ENCODE data around the gene CHAF1A. TPM values are rescaled to one million over a fixed set of nuclear protein-coding genes. Genes with fewer than 3 reads are reported as not detected.

Gene CHAF1A
- total and polyA plus RNA-seq, 3 donors from 2014 or later: 24.1 to 37.7 (median 28.6) TPM

- Histone ChIP-seq H3K27ac (no peak overlapping the region), H3K36me3 (ENCODE audit: low read depth, missing control alignments) (no peaks in the 10 kb centered on the region), H3K4me1 (no peaks in the 10 kb centered on the region), H3K9me3 (no peaks in the 10 kb centered on the region), H3K27me3 (no peaks in the 10 kb centered on the region), H3K4me3 (no peak overlapping the region)
- DNase-seq: no peak
- intact Hi-C loops (cut with DNase I; ENCODE audit: low total_unique reads): no loop called here
- 95 to 98% methylated on average over 8 to 10 of the region's 10 CpGs for WGBS, 2 donors
- TF ChIP-seq POLR2A (IDR thresholded peaks at IDR 0.05): no peak
- TF ChIP-seq, protein P1, sequence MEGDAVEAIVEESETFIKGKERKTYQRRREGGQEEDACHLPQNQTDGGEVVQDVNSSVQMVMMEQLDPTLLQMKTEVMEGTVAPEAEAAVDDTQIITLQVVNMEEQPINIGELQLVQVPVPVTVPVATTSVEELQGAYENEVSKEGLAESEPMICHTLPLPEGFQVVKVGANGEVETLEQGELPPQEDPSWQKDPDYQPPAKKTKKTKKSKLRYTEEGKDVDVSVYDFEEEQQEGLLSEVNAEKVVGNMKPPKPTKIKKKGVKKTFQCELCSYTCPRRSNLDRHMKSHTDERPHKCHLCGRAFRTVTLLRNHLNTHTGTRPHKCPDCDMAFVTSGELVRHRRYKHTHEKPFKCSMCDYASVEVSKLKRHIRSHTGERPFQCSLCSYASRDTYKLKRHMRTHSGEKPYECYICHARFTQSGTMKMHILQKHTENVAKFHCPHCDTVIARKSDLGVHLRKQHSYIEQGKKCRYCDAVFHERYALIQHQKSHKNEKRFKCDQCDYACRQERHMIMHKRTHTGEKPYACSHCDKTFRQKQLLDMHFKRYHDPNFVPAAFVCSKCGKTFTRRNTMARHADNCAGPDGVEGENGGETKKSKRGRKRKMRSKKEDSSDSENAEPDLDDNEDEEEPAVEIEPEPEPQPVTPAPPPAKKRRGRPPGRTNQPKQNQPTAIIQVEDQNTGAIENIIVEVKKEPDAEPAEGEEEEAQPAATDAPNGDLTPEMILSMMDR (IDR thresholded peaks at IDR 0.05): no peak
Measured at GRCh38 chr19:4437103-4437502, 34.7 kb downstream of the CHAF1A start.

- DNase-seq: no peak
- TF ChIP-seq POLR2A (IDR thresholded peaks at IDR 0.05): no peak
- TF ChIP-seq, protein P1 (IDR thresholded peaks at IDR 0.05): no peak
- Histone ChIP-seq H3K36me3 (ENCODE audit: low read depth, missing control alignments) (no peaks in the 10 kb centered on the region), H3K4me1 (no peaks in the 10 kb centered on the region), H3K27ac (no peak overlapping the region), H3K27me3 (no peaks in the 10 kb centered on the region), H3K4me3 (no peak overlapping the region), H3K9me3 (no peaks in the 10 kb centered on the region)
- intact Hi-C loops (cut with DNase I; ENCODE audit: low total_unique reads): no loop called here
- 85 to 94% methylated on average over 12 of the region's 12 CpGs for WGBS, 2 donors
Measured at GRCh38 chr19:4439243-4439642, 36.8 kb downstream of the CHAF1A start.

DNA sequence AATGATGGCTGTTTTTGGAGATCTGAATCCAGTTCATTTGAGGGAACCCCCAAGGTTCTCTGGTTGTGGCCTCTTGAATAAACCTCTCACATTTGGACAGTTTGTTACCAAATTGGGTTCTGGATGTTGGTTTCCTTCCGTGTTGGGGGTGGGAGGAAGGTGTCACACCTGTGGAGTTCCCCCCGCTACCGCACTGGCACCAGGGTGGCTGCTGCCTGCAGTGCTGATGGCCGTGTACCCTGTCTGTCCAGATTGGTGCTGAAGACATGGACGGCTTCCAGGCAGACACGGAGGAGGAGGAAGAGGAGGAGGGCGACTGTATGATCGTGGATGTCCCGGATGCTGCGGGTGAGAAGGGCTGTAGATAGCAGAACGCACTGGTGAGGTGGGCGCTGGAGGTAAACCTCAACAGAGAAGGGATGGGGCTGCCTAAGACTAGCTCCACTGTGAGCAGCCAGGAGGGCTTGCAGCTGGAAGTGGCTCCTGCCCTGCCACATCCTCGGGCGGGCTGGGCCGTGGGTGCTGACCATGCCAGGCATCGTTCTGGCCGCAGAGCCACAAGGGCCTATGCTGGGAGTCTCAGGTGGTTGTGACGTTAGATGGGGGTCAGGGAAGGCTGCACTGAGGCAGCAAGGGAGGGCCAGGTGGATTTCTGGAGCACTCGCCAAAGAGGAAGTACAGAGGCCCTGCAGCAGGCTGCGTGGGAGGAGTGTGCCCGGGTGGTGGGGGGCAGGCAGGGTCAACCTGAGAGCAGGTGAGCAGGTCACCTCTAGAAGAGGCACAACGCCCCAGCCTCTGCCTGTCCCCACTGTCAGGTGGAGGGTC lies 39.8 kb downstream of the CHAF1A start:
- intact Hi-C loops (cut with DNase I; ENCODE audit: low total_unique reads): no loop called here
- Histone ChIP-seq H3K27ac (no peak overlapping the region), H3K36me3 (ENCODE audit: low read depth, missing control alignments) (no peaks in the 10 kb centered on the region), H3K27me3 (no peaks in the 10 kb centered on the region), H3K4me1 (peaks cover 11% of the 10 kb centered on the region), H3K4me3 (no peak overlapping the region), H3K9me3 (no peaks in the 10 kb centered on the region)
- WGBS, 2 donors: 61 to 73% methylated on average over 15 to 22 of the region's 22 CpGs
- no peak for TF ChIP-seq POLR2A (IDR thresholded peaks at IDR 0.05)
- TF ChIP-seq, protein P1 (IDR thresholded peaks at IDR 0.05): no peak
- no peak for DNase-seq

- TF ChIP-seq, protein P1 (IDR thresholded peaks at IDR 0.05): no peak
- no peak for TF ChIP-seq POLR2A (IDR thresholded peaks at IDR 0.05)
- Histone ChIP-seq H3K9me3 (no peaks in the 10 kb centered on the region), H3K27ac (no peak overlapping the region), H3K36me3 (ENCODE audit: low read depth, missing control alignments) (no peaks in the 10 kb centered on the region), H3K27me3 (no peaks in the 10 kb centered on the region), H3K4me3 (no peak overlapping the region), H3K4me1 (peaks cover 11% of the 10 kb centered on the region)
- intact Hi-C loops (cut with DNase I; ENCODE audit: low total_unique reads): no loop called here
- 83 to 87% methylated on average over 8 to 10 of the region's 10 CpGs for WGBS, 2 donors
- no peak for DNase-seq
Measured at GRCh38 chr19:4442819-4443146, 40.3 kb downstream of the CHAF1A start.

DNA sequence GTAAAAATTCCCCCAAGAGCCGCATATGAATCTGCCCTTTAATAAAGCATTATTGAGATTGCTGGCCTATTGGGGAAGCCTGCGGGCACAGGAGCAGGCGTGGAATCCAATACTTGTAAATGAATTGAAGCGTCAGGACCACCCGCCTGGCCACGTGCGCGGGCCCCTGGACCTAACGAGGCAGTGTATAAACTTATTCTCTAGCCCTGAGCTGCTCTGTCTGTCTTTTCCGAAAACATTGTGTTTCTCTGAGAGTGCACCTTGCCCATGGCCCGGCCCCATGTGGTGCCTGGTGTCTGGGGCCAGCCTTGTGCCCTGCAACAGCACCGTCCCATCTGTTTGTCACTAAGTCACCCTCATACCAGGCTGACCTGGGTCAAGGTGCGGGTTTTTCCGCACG lies 40.7 kb downstream of the CHAF1A start:
- intact Hi-C loops (cut with DNase I; ENCODE audit: low total_unique reads): no loop called here
- Histone ChIP-seq H3K27ac (no peak overlapping the region), H3K4me3 (no peak overlapping the region), H3K36me3 (ENCODE audit: low read depth, missing control alignments) (no peaks in the 10 kb centered on the region), H3K27me3 (no peaks in the 10 kb centered on the region), H3K4me1 (peaks cover 11% of the 10 kb centered on the region), H3K9me3 (no peaks in the 10 kb centered on the region)
- DNase-seq: no peak
- 90 to 94% methylated on average over 12 to 15 of the region's 15 CpGs for WGBS, 2 donors
- TF ChIP-seq, protein P1 (IDR thresholded peaks at IDR 0.05): no peak
- TF ChIP-seq POLR2A (IDR thresholded peaks at IDR 0.05): no peak
